NT2/D1 (cell line): ENCODE measurements around the gene GYS1.

ENCODE experiments used
- YY1 ChIP-seq: IDR thresholded peaks from 2 replicates; pipeline ENCODE4 v1.6.1; 2011; ENCODE audit not compliant: insufficient read length, insufficient read depth
- ZNF274 ChIP-seq: IDR thresholded peaks from 2 replicates; pipeline ENCODE4 v1.6.1; 2011; ENCODE audit warnings: mild to moderate bottlenecking, low read depth, low read length

GRCh38 chr19:48961673-48962028 lies 31.5 kb downstream of the GYS1 start:
- no peak for TF ChIP-seq YY1
- TF ChIP-seq ZNF274, result no peak
